HG03558 (cell line): Measurements from ENCODE around the gene OR2V2.
"Not testable (repeated sequence)": the region's sequence is repeated elsewhere in the genome, so short reads cannot be mapped to it uniquely, and the experiment has no call there.

Experiments used
- ATAC-seq: cut with Tn5 transposase; IDR thresholded peaks from one replicate; pipeline ENCODE4 v1.9.1; 2021; ENCODE audit warnings: moderate number of reproducible peaks; ENCODE audit not compliant: unreplicated experiment; ENCODE audit errors: extremely low read depth

The OR2V2 gene

GRCh38 chr5:181114284-181114843 lies 33.0 kb upstream of the OR2V2 start:
- ATAC-seq = no peak

GRCh38 chr5:181114844-181115778 lies 32.3 kb upstream of the OR2V2 start:
- no peak for ATAC-seq

GRCh38 chr5:181118369-181118768 lies 29.0 kb upstream of the OR2V2 start:
- ATAC-seq = no peak

- ATAC-seq = no peak
Observed at GRCh38 chr5:181119105-181119504, 28.3 kb upstream of the OR2V2 start.

- ATAC-seq = no peak
Observed at GRCh38 chr5:181120306-181120705, 27.1 kb upstream of the OR2V2 start.

- ATAC-seq = no peak
Observed at GRCh38 chr5:181120761-181121160, 26.6 kb upstream of the OR2V2 start.

- ATAC-seq = no peak
Observed at GRCh38 chr5:181121675-181122561, 25.5 kb upstream of the OR2V2 start.

- no peak for ATAC-seq
Observed at GRCh38 chr5:181124526-181124925, 22.9 kb upstream of the OR2V2 start.

- no peak for ATAC-seq
Observed at GRCh38 chr5:181126841-181127240, 20.5 kb upstream of the OR2V2 start.

- no peak for ATAC-seq
Observed at GRCh38 chr5:181127456-181127855, 19.9 kb upstream of the OR2V2 start.

GRCh38 chr5:181127907-181128626 lies 19.3 kb upstream of the OR2V2 start:
- ATAC-seq = no peak

GRCh38 chr5:181129601-181130000 lies 17.8 kb upstream of the OR2V2 start:
- ATAC-seq = no peak

- not testable (repeated sequence) for ATAC-seq
Observed at GRCh38 chr5:181130081-181130480, 17.3 kb upstream of the OR2V2 start.

GRCh38 chr5:181130832-181131496 lies 16.4 kb upstream of the OR2V2 start, which contains the start of gene OR2V1:
Gene OR2V1 (minus strand): TSS chr5:181131169. CDS start chr5:181125304, 5,865 bp downstream.
- ATAC-seq = no peak

GRCh38 chr5:181131514-181131913 lies 15.9 kb upstream of the OR2V2 start:
- no peak for ATAC-seq

GRCh38 chr5:181133083-181133482 lies 14.3 kb upstream of the OR2V2 start:
- ATAC-seq = no peak

GRCh38 chr5:181133610-181134231 lies 13.7 kb upstream of the OR2V2 start:
- ATAC-seq = no peak

GRCh38 chr5:181134259-181134658 lies 13.1 kb upstream of the OR2V2 start:
- no peak for ATAC-seq

GRCh38 chr5:181136361-181136955 lies 10.9 kb upstream of the OR2V2 start:
- ATAC-seq = no peak
